Endothelial cell of umbilical vein (primary cell): ENCODE measurements around the gene MARK4.

ENCODE experiments used
- EZH2 ChIP-seq: IDR thresholded peaks from 2 replicates; pipeline ENCODE4 v1.6.1; 2012; ENCODE audit warnings: borderline replicate concordance, low read depth, mild to moderate bottlenecking, moderate library complexity, low read length, inconsistent platforms; ENCODE audit not compliant: severe bottlenecking
- FOS ChIP-seq: IDR thresholded peaks from 2 replicates; pipeline ENCODE4 v1.6.1; 2011; ENCODE audit warnings: mild to moderate bottlenecking, low read length, moderate library complexity, borderline replicate concordance; ENCODE audit not compliant: insufficient read depth
- JUN ChIP-seq: IDR thresholded peaks from 2 replicates; pipeline ENCODE4 v1.6.1; 2011; ENCODE audit warnings: borderline replicate concordance, low read depth; ENCODE audit not compliant: insufficient read length, insufficient read depth
- MYC ChIP-seq: IDR thresholded peaks from one replicate; pipeline ENCODE4 v1.6.1; 2011; ENCODE audit warnings: mild to moderate bottlenecking, low read depth, low read length
- POLR2A ChIP-seq: IDR thresholded peaks from 2 replicates; pipeline ENCODE4 v1.6.1; 2012; ENCODE audit warnings: low read depth, mild to moderate bottlenecking, control low read depth, low read length
- POLR2AphosphoS5 ChIP-seq: IDR thresholded peaks from 2 replicates; pipeline ENCODE4 v1.6.1; 2012; ENCODE audit warnings: low read depth, mild to moderate bottlenecking, control low read depth, low read length, moderate library complexity; ENCODE audit not compliant: insufficient read depth
- TF ChIP-seq, protein P1 (sequence below), 2 donors: IDR thresholded peaks; 1 replicate in 1 of 2; 2 replicates in 1 of 2; pipeline ENCODE4 v1.5.1; 2011; ENCODE audit warnings: low read length in 2 of 2, mild to moderate bottlenecking in 2 of 2, moderate library complexity in 2 of 2, control low read depth in 1 of 2, inconsistent platforms in 1 of 2, low read depth in 1 of 2; ENCODE audit not compliant: insufficient read depth in 1 of 2; ENCODE audit errors: extremely low read depth in 1 of 2

DNA sequence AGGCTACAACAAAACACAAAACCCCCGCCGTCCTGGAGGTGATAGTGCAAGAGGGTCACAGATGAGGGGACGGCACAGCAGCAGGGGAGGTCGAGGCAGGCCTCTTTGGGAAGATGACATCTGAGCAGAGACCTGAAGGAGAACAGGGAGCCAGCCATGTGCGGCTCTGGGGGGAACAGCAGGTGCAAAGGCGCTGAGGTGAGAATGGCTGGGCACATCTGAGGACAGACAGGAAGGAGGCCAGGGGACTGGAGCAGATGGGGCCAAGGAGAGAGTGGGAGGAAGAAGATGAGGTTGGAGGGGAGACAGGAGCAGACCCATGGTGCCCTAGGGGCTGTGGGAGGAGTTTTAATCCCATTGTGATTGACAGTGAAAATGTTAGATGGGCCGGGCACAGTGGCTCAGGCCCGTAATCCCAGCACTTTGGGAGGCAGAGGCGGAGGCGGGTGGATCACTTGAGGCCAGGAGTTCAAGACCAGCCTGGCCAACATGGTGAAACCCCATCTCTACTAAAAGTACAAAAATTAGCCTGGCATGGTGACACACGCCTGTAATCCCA lies 73.4 kb downstream of the MARK4 start:
- TF ChIP-seq, protein P1, sequence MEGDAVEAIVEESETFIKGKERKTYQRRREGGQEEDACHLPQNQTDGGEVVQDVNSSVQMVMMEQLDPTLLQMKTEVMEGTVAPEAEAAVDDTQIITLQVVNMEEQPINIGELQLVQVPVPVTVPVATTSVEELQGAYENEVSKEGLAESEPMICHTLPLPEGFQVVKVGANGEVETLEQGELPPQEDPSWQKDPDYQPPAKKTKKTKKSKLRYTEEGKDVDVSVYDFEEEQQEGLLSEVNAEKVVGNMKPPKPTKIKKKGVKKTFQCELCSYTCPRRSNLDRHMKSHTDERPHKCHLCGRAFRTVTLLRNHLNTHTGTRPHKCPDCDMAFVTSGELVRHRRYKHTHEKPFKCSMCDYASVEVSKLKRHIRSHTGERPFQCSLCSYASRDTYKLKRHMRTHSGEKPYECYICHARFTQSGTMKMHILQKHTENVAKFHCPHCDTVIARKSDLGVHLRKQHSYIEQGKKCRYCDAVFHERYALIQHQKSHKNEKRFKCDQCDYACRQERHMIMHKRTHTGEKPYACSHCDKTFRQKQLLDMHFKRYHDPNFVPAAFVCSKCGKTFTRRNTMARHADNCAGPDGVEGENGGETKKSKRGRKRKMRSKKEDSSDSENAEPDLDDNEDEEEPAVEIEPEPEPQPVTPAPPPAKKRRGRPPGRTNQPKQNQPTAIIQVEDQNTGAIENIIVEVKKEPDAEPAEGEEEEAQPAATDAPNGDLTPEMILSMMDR (IDR thresholded peaks at IDR 0.05; ENCODE audit: extremely low read depth in 1 of 2, insufficient read depth in 1 of 2, low read depth in 1 of 2, low read length in 2 of 2): no peak
- no peak for TF ChIP-seq POLR2A
- TF ChIP-seq POLR2AphosphoS5: no peak
- TF ChIP-seq FOS: no peak
- TF ChIP-seq EZH2: no peak
- no peak for TF ChIP-seq JUN
- TF ChIP-seq MYC: no peak
